ENCODE measurements around the gene TTLL1. TPM values are rescaled to one million over a fixed set of nuclear protein-coding genes. Genes with fewer than 3 reads are reported as not detected.

Gene TTLL1
- total RNA-seq, 2 donors from 2014 or later: 1.1 to 4.3 TPM

GRCh38 chr22:43008509-43008908, 80.7 kb downstream of the TTLL1 start:
- ATAC-seq (ENCODE audit: insufficient number of reproducible peaks, low FRiP score, low read depth): no peak
- Histone ChIP-seq H3K36me3 (no peaks in the 10 kb centered on the region), H3K27me3 (replicated peaks; ENCODE audit: insufficient read depth) (no peaks in the 10 kb centered on the region), H3K4me1 (ENCODE audit: control insufficient read depth in 1 of 2, low read depth in 2 of 2) (peaks cover 22 to 79% of the 10 kb centered on the region in 2 donors), H3K27ac (peak overlapping the region; percentile 63 to 77), H3K9me3 (no peaks in the 10 kb centered on the region), H3K4me3 (no peak overlapping the region)
- no peak for TF ChIP-seq CTCF (IDR thresholded peaks at IDR 0.05)
- no peak for DNase-seq (ENCODE audit: low spot score)

- no peak for ATAC-seq (ENCODE audit: insufficient number of reproducible peaks, low FRiP score, low read depth)
Measured at GRCh38 chr22:43007519-43008102, 81.6 kb downstream of the TTLL1 start.

GRCh38 chr22:43006753-43007152, 82.4 kb downstream of the TTLL1 start:
- no peak overlapping the region for H3K4me3 ChIP-seq
- ATAC-seq (ENCODE audit: insufficient number of reproducible peaks, low FRiP score, low read depth) (no peak), DNase-seq (ENCODE audit: low spot score) (no peak)
- peak overlapping the region in 1 of 2 donors; percentile 4 for H3K27ac ChIP-seq
- no peaks in the 10 kb centered on the region for H3K36me3 ChIP-seq
- no peak for TF ChIP-seq CTCF (IDR thresholded peaks at IDR 0.05)
- no peaks in the 10 kb centered on the region for H3K27me3 ChIP-seq (replicated peaks; ENCODE audit: insufficient read depth)
- no peaks in the 10 kb centered on the region for H3K9me3 ChIP-seq
- peaks cover 34 to 79% of the 10 kb centered on the region in 2 donors for H3K4me1 ChIP-seq (ENCODE audit: control insufficient read depth in 1 of 2, low read depth in 2 of 2)

More at GRCh38 chr22:43007519-43008102, 81.6 kb downstream of the TTLL1 start:
- Histone ChIP-seq H3K4me3 (no peak overlapping the region), H3K27ac (peak overlapping the region; percentile 48 to 77), H3K4me1 (ENCODE audit: control insufficient read depth in 1 of 2, low read depth in 2 of 2) (peaks cover 26 to 77% of the 10 kb centered on the region in 2 donors), H3K36me3 (no peaks in the 10 kb centered on the region), H3K27me3 (replicated peaks; ENCODE audit: insufficient read depth) (no peaks in the 10 kb centered on the region), H3K9me3 (no peaks in the 10 kb centered on the region)
- TF ChIP-seq CTCF (IDR thresholded peaks at IDR 0.05): no peak
- DNase-seq (ENCODE audit: low spot score): no peak

GRCh38 chr22:43006016-43006505, 83.1 kb downstream of the TTLL1 start:
- H3K4me3 ChIP-seq: no peak overlapping the region
- H3K4me1 ChIP-seq (ENCODE audit: control insufficient read depth in 1 of 2, low read depth in 2 of 2): peaks cover 41 to 86% of the 10 kb centered on the region in 2 donors
- H3K27ac ChIP-seq: peak overlapping the region in 1 of 2 donors; percentile 4
- ATAC-seq (ENCODE audit: insufficient number of reproducible peaks, low FRiP score, low read depth): no peak
- H3K27me3 ChIP-seq (replicated peaks; ENCODE audit: insufficient read depth): no peaks in the 10 kb centered on the region
- no peak for TF ChIP-seq CTCF (IDR thresholded peaks at IDR 0.05)
- no peaks in the 10 kb centered on the region for H3K9me3 ChIP-seq
- no peak for DNase-seq (ENCODE audit: low spot score)
- H3K36me3 ChIP-seq: no peaks in the 10 kb centered on the region

GRCh38 chr22:43005106-43005505, 84.1 kb downstream of the TTLL1 start:
- TF ChIP-seq CTCF (IDR thresholded peaks at IDR 0.05): no peak
- no peak overlapping the region for H3K4me3 ChIP-seq
- H3K9me3 ChIP-seq: no peaks in the 10 kb centered on the region
- ATAC-seq (ENCODE audit: insufficient number of reproducible peaks, low FRiP score, low read depth): no peak
- H3K27me3 ChIP-seq (replicated peaks; ENCODE audit: insufficient read depth): no peaks in the 10 kb centered on the region
- peaks cover 51 to 96% of the 10 kb centered on the region in 2 donors for H3K4me1 ChIP-seq (ENCODE audit: control insufficient read depth in 1 of 2, low read depth in 2 of 2)
- DNase-seq (ENCODE audit: low spot score): no peak
- peak overlapping the region in 1 of 2 donors; percentile 22 for H3K27ac ChIP-seq
- no peaks in the 10 kb centered on the region for H3K36me3 ChIP-seq

All from thoracic aorta (tissue), 2 donors.